Ammon's horn (tissue), 1 donor: Measurements from ENCODE around the gene CHCT1.
"Not testable (repeated sequence)": the region's sequence is repeated elsewhere in the genome, so short reads cannot be mapped to it uniquely, and the experiment has no call there.

Experiments used
- DNase-seq: peaks from one replicate; pipeline ENCODE4 v3.0.0-alpha.2; 2016; ENCODE audit warnings: low spot score

The CHCT1 gene

DNA sequence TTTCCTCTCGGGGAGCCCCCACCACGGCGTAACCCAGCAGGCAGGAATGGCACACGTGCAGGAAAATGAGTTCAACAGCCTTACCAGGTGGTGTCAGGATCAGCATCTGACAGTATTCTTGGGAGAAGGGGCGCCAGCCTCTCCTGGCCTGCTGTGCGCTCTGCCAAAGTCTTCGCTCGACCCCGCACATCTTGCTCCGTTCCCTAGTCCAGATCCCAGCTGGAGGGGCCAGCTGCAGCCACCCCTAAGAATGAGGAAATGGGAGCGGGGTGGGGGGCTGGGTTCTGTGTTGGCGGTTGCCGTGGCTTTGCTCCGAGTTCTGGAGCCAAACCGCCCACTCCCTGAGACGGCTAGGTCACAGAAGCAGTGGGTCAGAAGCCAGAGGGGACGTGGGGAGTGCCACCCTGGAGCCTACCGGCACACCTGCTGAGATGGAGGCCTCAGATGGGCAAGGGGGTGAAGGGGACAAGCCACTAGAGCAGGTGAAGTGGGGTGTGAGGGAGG is at the start of gene CHCT1:
CHCT1 (plus strand) TSS at position 328 of the 504 bp plus-strand sequence; CDS start at position 432, 104 bp downstream.
- no peak for DNase-seq

DNA sequence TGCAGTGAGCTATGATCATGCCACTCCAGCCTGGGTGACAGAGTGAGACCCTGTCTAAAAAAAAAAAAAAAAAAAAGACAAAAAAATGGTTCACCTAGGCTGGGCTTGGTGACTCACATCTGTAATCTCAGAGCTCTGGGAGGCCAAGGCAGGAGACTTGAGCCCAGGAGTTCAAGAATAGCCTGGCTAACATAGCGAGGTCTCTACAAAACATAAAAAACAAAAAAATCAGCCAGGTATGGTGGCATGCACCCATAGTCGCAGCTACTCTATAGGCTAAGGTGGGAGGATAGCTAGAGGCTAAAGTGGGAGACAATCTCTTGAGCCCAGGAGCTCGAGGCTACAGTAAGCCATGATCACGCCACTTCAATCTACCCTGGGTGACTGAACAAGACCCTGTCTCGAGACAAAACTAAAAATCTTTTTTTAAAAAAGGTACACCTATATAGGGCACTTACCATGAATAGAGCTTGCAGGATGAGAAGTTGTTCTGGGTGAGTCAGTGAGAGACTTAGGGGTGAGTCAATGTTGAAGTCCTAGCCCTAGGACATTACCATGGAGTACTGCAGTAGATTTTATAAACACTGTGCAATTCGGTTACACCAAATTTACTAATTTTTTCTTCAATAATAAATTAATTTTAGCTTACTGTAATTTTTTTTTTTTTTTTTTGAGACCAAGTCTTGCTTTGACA is 49.4 kb upstream of the CHCT1 start:
- no peak for DNase-seq

DNA sequence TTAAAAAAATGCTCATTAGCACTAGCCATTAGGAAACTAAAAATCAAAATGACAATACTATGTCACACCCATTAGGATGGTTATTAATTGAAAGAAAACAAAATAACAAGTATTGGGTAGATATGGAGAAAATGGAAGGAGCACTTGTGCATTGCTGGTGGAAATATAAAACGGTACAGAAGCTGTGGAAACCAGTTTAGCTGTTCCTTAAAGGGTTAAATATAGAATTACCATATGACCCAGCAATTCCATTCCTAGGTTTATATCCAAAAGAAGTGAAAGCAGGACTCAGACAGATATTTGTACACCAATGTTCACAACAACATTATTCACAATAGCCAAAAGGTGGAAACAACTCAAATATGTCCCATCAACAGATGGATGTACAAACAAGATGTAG is 44.1 kb upstream of the CHCT1 start:
- not testable (repeated sequence) for DNase-seq

DNA sequence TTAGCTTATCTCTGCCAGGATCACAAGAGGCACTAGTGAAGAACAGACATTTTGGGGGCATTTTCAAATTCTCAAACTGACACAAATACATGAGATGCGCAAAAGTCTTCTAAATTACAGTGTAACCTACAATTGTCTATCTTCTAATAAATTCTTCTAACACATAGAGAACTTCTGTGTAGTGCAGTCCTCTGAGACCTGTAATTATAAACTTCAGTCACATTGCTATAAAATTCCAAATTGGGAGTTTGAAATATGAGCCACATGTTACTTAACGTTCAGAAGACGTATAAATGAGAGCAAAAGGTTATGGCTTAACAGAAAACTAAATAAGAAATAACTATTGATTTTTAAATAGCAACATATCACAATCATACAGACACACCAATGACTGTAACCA is 42.8 kb upstream of the CHCT1 start:
- DNase-seq, result not testable (repeated sequence)

- no peak for DNase-seq
Measured at GRCh38 chr17:60381958-60382357, 40.3 kb upstream of the CHCT1 start.

DNA sequence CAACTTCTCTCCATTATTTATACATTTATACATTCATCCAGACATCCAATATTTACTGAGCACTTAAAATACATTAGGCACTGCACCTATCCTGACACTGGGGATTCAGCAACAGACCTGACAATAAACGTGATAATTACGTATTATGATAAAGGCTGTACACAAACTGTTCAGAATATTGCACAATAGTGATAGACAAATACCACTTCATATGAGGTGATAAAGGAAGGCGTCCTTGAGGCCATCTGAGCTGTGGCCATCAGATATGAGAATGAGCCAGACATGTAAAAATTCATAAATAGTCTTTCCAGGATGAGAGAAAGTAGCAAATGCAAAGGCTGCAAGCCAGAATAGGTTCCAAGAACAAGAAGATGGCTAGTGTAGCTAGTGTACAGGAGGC is 38.9 kb upstream of the CHCT1 start:
- DNase-seq, result no peak

DNA sequence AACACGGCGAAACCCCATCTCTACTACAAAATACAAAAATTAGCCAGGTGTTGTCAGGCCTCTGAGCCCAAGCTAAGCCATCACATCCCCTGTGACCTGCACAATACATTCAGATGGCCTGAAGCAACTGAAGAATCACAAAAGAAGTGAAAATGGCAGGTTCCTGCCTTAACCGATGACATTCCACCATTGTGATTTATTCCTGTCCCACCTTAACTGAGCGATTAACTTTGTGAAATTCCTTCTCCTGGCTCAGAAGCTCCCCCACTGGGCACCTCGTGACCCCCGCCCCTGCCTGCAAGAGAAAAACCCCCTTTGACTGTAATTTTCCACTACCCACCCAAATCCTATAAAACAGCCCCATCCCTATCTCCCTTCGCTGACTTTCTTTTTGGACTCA is 37.4 kb upstream of the CHCT1 start:
- DNase-seq, result not testable (repeated sequence)

- peak; percentile 22 for DNase-seq
Measured at GRCh38 chr17:60386147-60387058, 35.9 kb upstream of the CHCT1 start.

- DNase-seq, result no peak
Measured at GRCh38 chr17:60387666-60388065, 34.6 kb upstream of the CHCT1 start.

- no peak for DNase-seq
Measured at GRCh38 chr17:60388742-60389141, 33.5 kb upstream of the CHCT1 start.

GRCh38 chr17:60390186-60390585 is 32.1 kb upstream of the CHCT1 start:
- no peak for DNase-seq

GRCh38 chr17:60390925-60391470 is 31.3 kb upstream of the CHCT1 start:
- peak; percentile 56 for DNase-seq

- DNase-seq, result no peak
Measured at GRCh38 chr17:60391471-60392041, 30.7 kb upstream of the CHCT1 start.

DNA sequence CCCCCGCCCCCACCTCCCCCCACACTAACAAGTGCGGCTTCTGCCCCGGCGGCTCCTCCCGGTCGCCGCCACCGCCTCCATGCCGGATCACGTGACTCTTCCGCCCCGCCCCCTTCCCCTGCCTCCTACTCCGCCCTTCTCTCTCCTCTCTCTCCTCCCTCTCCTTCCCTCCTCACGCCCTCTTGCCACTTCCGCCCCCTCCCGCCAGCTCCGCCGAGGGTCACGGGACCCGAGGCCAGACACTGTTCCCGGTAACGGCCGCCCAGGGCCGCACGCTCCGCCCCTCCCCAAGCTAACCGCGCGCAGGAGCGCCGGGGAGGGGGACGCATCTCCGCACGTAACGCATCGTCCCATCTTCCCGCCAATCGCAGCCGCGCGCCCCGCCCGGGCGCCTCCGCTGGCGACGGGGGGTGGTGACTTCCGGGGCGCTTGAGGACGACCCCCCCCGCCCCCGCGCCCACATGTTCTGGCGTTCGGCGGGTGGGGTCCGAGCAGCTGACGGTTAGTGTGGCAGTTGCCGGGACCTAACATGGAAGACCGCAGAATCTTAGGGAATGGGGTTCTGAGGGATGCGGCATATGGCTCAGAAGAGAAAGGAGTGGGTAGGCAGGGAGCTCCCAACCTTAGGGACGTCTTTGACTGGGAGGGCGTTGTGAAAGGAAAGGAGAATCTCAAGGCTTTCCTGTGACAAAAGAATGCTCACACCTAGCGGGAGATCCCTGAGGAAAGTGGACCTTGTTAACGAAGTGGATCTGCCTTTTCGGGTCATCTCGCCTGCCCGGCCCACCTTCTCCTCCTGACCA is 30.0 kb upstream of the CHCT1 start, which contains the start of gene USP32:
USP32 (minus strand) TSS at position 92 of the 803 bp plus-strand sequence. CDS start 194 bp downstream, outside the sequence.
- peak; percentile 96 for DNase-seq

DNA sequence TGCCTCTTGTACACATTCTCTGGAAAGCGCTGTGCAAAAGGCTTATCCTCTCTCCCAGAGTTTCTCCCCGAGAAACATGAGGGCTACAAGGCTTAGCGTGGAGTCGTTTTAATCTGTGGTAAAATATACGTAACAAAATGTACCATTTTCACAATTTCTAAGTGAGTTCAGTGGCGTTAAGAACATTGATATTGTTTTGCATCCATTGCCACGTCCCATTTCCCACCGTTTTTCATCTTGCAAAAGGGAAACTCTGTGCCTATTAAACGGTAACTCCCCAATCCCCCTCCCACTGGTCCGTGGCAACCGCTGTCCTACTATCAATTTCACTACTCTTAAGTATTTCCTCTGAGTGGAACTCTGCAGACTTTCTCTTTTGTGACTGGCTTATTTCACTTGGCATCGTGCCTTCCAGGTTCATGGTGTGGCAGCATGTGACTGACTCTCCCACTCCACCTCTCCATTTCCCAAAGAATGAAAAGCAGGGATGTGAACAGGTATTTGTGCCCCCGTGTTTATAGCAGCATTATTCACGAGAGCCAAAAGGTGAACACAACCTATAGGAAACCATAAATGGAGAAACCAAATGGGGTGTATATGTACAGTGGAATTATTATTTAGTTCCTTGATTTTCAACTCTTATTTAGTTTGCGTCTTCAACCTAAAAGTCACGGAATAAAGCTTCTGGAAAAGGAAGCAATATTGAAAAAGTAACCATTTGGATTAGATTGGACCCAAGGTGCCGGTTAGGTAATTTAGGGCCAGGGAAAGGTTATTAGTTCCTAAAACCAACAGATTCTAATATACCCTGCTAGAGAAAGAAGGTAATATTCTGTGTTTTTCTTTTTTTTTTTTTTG is 29.2 kb upstream of the CHCT1 start:
- DNase-seq, result peak; percentile 32

DNA sequence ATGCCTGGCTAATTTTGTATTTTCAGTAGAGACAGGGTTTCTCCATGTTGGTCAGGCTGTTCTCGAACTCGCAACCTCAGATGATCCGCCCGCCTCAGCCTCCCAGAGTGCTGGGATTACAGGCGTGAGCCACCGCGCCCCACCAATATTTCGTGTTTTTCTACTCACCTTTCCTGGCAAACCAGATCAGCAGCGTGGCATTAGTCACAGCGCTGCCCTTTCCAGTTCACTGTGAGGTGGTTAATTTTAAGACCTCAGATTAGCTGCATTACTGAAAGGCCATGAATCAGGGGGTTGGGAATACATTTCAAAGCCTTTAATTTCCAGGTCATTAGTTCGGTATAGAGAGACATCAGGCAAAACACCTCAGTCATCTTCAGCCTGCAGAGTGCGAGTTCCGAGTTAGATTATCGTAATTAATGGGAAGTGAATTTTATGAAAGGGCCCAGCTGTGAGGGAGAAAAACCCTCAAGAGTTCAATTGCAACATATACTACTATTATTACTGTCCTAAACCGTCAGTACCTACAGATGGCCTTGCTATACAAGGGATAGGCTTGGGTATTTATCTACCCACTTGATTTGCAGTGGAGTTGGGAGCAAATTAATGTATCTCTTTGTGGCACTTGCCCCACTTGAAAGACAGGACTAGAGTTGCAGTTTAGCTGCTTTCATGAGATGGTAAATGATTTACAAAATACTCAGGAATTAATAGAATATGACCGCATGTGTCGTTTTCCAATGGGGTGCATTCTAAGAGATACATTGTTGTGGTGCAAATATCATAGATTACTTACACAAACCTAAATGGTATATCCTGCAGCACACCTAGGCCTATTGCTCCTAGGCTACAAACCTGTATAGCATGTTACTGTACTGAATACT is 28.2 kb upstream of the CHCT1 start:
- DNase-seq, result no peak

- DNase-seq, result no peak
Measured at GRCh38 chr17:60395508-60396065, 26.7 kb upstream of the CHCT1 start.

- no peak for DNase-seq
Measured at GRCh38 chr17:60396412-60396811, 25.9 kb upstream of the CHCT1 start.
